Measurements from ENCODE around the gene LCE3E. TPM values are rescaled to one million over a fixed set of nuclear protein-coding genes. Genes with fewer than 3 reads are reported as not detected.

Gene LCE3E, protein sequence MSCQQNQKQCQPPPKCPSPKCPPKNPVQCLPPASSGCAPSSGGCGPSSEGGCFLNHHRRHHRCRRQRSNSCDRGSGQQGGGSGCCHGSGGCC
- polyA plus RNA-seq (2013, experiment 1 of 2) = not detected
- polyA plus RNA-seq (2013, experiment 2 of 2) = not detected

- Histone ChIP-seq H4K8ac (ENCODE audit: low read length) (no peak within 1 kb of the TSS), H2BK15ac (ENCODE audit: low read depth, poor library complexity, severe bottlenecking) (no peak within 1 kb of the TSS), H2AK5ac (ENCODE audit: low read length, severe bottlenecking) (no peak within 1 kb of the TSS), H3K4ac (ENCODE audit: low read depth in 1 of 2, low read length in 2 of 2) (no peak within 1 kb of the TSS), H3K18ac (ENCODE audit: low read depth in 1 of 2, low read length in 2 of 2) (no peak within 1 kb of the TSS), H3K27me3 (ENCODE audit: control insufficient read depth in 1 of 2, insufficient read depth in 1 of 2, low read length in 2 of 2) (no peaks in the 10 kb centered on the region), H3K4me3 (ENCODE audit: insufficient read depth in 1 of 2, low read depth in 1 of 2, low read length in 2 of 2) (no peak within 1 kb of the TSS), H3K9ac (ENCODE audit: low read length) (no peak within 1 kb of the TSS), H2BK120ac (ENCODE audit: low read depth, low read length) (no peak within 1 kb of the TSS), H3K14ac (ENCODE audit: low read length in 2 of 2) (no peak within 1 kb of the TSS), H3K23ac (ENCODE audit: low read length in 2 of 2) (no peak within 1 kb of the TSS), H3K4me2 (ENCODE audit: low read length, poor library complexity, severe bottlenecking) (no peak within 1 kb of the TSS), H2BK12ac (ENCODE audit: low read length in 2 of 2) (no peak within 1 kb of the TSS), H3K27ac (ENCODE audit: low read length, poor library complexity, severe bottlenecking) (no peak within 1 kb of the TSS), H2BK5ac (ENCODE audit: low read depth, low read length, poor library complexity, severe bottlenecking) (no peak within 1 kb of the TSS), H3K79me1 (replicated peaks; ENCODE audit: low read length, poor library complexity, severe bottlenecking) (no peaks in the 10 kb centered on the region), H3K36me3 (ENCODE audit: control insufficient read depth in 1 of 2, insufficient read depth in 2 of 2, low read depth in 1 of 2, low read length in 2 of 2) (no peaks in the 10 kb centered on the region), H3K9me3 (ENCODE audit: control insufficient read depth, low read length) (peaks cover 24% of the 10 kb centered on the region), H3K4me1 (ENCODE audit: control insufficient read depth, insufficient read depth, low read depth, low read length) (no peaks in the 10 kb centered on the region), H4K91ac (ENCODE audit: low read length) (no peak within 1 kb of the TSS), H2AFZ (ENCODE audit: low read depth, low read length) (no peak within 1 kb of the TSS)
- DNase-seq = no peak
- 61% methylated on average over 1 of the region's 1 CpG for WGBS
Measured at GRCh38 chr1:152566681-152567080, at the start of gene LCE3E. TSS of gene LCE3E (minus strand) at chr1:152566780. CDS start at chr1:152566208, 572 bp downstream.

DNA sequence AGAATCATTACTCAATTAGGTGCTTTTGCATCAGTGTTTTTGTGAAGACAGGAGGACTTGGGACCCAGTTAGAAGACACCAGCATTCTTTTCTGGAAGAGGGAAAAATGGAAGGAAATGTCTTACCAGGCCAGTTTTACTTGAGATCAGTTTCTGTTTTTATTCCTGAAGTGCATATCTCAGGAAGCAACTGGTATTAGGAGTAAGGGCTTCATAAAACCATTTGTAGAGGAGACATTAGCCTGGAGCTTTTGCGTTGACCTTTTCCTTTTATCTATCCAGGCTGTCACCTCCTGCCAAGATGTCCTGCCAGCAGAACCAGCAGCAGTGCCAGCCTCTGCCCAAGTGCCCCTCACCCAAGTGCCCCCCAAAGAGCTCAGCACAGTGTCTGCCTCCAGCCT lies 46.9 kb upstream of the LCE3E start, which contains the start of gene LCE3B:
TSS of gene LCE3B (plus strand) at position 301 of the 400 bp plus-strand sequence. CDS start at position 301, 0 bp downstream.
- DNase-seq = no peak
- Histone ChIP-seq H3K4me1 (ENCODE audit: control insufficient read depth, insufficient read depth, low read depth, low read length) (no peaks in the 10 kb centered on the region), H3K4me3 (ENCODE audit: insufficient read depth in 1 of 2, low read depth in 1 of 2, low read length in 2 of 2) (no peak within 1 kb of the TSS)

DNA sequence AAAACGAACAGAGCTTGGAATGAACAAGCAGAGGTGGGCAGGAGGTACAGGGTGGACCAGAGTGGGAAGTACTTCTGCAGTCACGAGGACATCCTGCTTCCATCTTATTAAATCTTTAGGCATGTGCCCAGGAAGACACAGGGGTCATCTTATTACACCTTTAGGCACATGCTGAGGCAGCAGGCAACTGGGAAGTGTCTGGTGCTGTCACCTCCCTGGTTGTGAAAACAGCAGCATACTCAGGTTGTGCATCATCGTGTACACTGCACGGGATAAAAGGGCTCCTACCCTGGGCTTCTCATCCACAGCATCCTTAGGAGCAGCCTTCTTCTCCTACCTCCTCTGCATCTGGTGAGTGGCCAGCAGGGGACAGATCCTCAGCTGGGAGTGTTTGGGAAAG lies 33.4 kb upstream of the LCE3E start, which contains the start of gene LCE3C:
TSS of gene LCE3C (plus strand) at position 301 of the 400 bp plus-strand sequence. CDS start 498 bp downstream, outside the sequence.
- Histone ChIP-seq H3K9ac (ENCODE audit: low read length) (no peak within 1 kb of the TSS), H3K4me2 (ENCODE audit: low read length, poor library complexity, severe bottlenecking) (no peak within 1 kb of the TSS)

More for the DNA sequence above, 46.9 kb upstream of the LCE3E start, which contains the start of gene LCE3B:
- Histone ChIP-seq H3K27ac (ENCODE audit: low read length, poor library complexity, severe bottlenecking) (no peak within 1 kb of the TSS), H2BK120ac (ENCODE audit: low read depth, low read length) (no peak within 1 kb of the TSS), H3K9ac (ENCODE audit: low read length) (no peak within 1 kb of the TSS), H3K9me3 (ENCODE audit: control insufficient read depth, low read length) (peaks cover 11% of the 10 kb centered on the region), H2AFZ (ENCODE audit: low read depth, low read length) (no peak within 1 kb of the TSS), H2BK5ac (ENCODE audit: low read depth, low read length, poor library complexity, severe bottlenecking) (no peak within 1 kb of the TSS), H3K18ac (ENCODE audit: low read depth in 1 of 2, low read length in 2 of 2) (no peak within 1 kb of the TSS), H3K4ac (ENCODE audit: low read depth in 1 of 2, low read length in 2 of 2) (no peak within 1 kb of the TSS), H3K14ac (ENCODE audit: low read length in 2 of 2) (no peak within 1 kb of the TSS), H2BK15ac (ENCODE audit: low read depth, poor library complexity, severe bottlenecking) (no peak within 1 kb of the TSS), H3K4me2 (ENCODE audit: low read length, poor library complexity, severe bottlenecking) (no peak within 1 kb of the TSS), H3K36me3 (ENCODE audit: control insufficient read depth in 1 of 2, insufficient read depth in 2 of 2, low read depth in 1 of 2, low read length in 2 of 2) (no peaks in the 10 kb centered on the region), H2AK5ac (ENCODE audit: low read length, severe bottlenecking) (no peak within 1 kb of the TSS), H3K27me3 (ENCODE audit: control insufficient read depth in 1 of 2, insufficient read depth in 1 of 2, low read length in 2 of 2) (no peaks in the 10 kb centered on the region), H3K79me1 (replicated peaks; ENCODE audit: low read length, poor library complexity, severe bottlenecking) (no peaks in the 10 kb centered on the region), H4K91ac (ENCODE audit: low read length) (no peak within 1 kb of the TSS), H2BK12ac (ENCODE audit: low read length in 2 of 2) (no peak within 1 kb of the TSS), H4K8ac (ENCODE audit: low read length) (no peak within 1 kb of the TSS), H3K23ac (ENCODE audit: low read length in 2 of 2) (no peak within 1 kb of the TSS)
- WGBS = no CpG with 5 or more reads among the region's 1 CpG

GRCh38 chr1:152596986-152597385 lies 30.4 kb upstream of the LCE3E start:
- Histone ChIP-seq H3K79me1 (replicated peaks; ENCODE audit: low read length, poor library complexity, severe bottlenecking) (no peaks in the 10 kb centered on the region), H3K18ac (ENCODE audit: low read depth in 1 of 2, low read length in 2 of 2) (no peak overlapping the region), H4K91ac (ENCODE audit: low read length) (no peak overlapping the region), H3K23ac (ENCODE audit: low read length in 2 of 2) (no peak overlapping the region), H3K4me3 (ENCODE audit: insufficient read depth in 1 of 2, low read depth in 1 of 2, low read length in 2 of 2) (no peak overlapping the region), H2BK15ac (ENCODE audit: low read depth, poor library complexity, severe bottlenecking) (no peak overlapping the region), H3K4ac (ENCODE audit: low read depth in 1 of 2, low read length in 2 of 2) (no peak overlapping the region), H4K8ac (ENCODE audit: low read length) (no peak overlapping the region), H3K9me3 (ENCODE audit: control insufficient read depth, low read length) (peaks cover 3% of the 10 kb centered on the region), H3K9ac (ENCODE audit: low read length) (no peak overlapping the region), H2BK120ac (ENCODE audit: low read depth, low read length) (no peak overlapping the region), H3K27ac (ENCODE audit: low read length, poor library complexity, severe bottlenecking) (no peak overlapping the region), H2BK5ac (ENCODE audit: low read depth, low read length, poor library complexity, severe bottlenecking) (no peak overlapping the region), H3K4me1 (ENCODE audit: control insufficient read depth, insufficient read depth, low read depth, low read length) (no peaks in the 10 kb centered on the region), H3K27me3 (ENCODE audit: control insufficient read depth in 1 of 2, insufficient read depth in 1 of 2, low read length in 2 of 2) (no peaks in the 10 kb centered on the region), H3K36me3 (ENCODE audit: control insufficient read depth in 1 of 2, insufficient read depth in 2 of 2, low read depth in 1 of 2, low read length in 2 of 2) (no peaks in the 10 kb centered on the region), H2AK5ac (ENCODE audit: low read length, severe bottlenecking) (no peak overlapping the region), H2BK12ac (ENCODE audit: low read length in 2 of 2) (no peak overlapping the region), H3K4me2 (ENCODE audit: low read length, poor library complexity, severe bottlenecking) (no peak overlapping the region), H3K14ac (ENCODE audit: low read length in 2 of 2) (no peak overlapping the region), H2AFZ (ENCODE audit: low read depth, low read length) (no peak overlapping the region)
- DNase-seq = no peak
- WGBS = no CpG with 5 or more reads among the region's 2 CpGs

More for the DNA sequence above, 33.4 kb upstream of the LCE3E start, which contains the start of gene LCE3C:
- Histone ChIP-seq H3K27ac (ENCODE audit: low read length, poor library complexity, severe bottlenecking) (no peak within 1 kb of the TSS), H3K4me1 (ENCODE audit: control insufficient read depth, insufficient read depth, low read depth, low read length) (no peaks in the 10 kb centered on the region), H3K4me3 (ENCODE audit: insufficient read depth in 1 of 2, low read depth in 1 of 2, low read length in 2 of 2) (no peak within 1 kb of the TSS), H2AFZ (ENCODE audit: low read depth, low read length) (no peak within 1 kb of the TSS), H3K14ac (ENCODE audit: low read length in 2 of 2) (no peak within 1 kb of the TSS), H3K23ac (ENCODE audit: low read length in 2 of 2) (no peak within 1 kb of the TSS), H3K36me3 (ENCODE audit: control insufficient read depth in 1 of 2, insufficient read depth in 2 of 2, low read depth in 1 of 2, low read length in 2 of 2) (no peaks in the 10 kb centered on the region), H2AK5ac (ENCODE audit: low read length, severe bottlenecking) (no peak within 1 kb of the TSS), H4K91ac (ENCODE audit: low read length) (no peak within 1 kb of the TSS), H3K18ac (ENCODE audit: low read depth in 1 of 2, low read length in 2 of 2) (no peak within 1 kb of the TSS), H2BK12ac (ENCODE audit: low read length in 2 of 2) (no peak within 1 kb of the TSS), H3K27me3 (ENCODE audit: control insufficient read depth in 1 of 2, insufficient read depth in 1 of 2, low read length in 2 of 2) (no peaks in the 10 kb centered on the region), H4K8ac (ENCODE audit: low read length) (no peak within 1 kb of the TSS), H3K9me3 (ENCODE audit: control insufficient read depth, low read length) (peaks cover 3% of the 10 kb centered on the region), H2BK15ac (ENCODE audit: low read depth, poor library complexity, severe bottlenecking) (no peak within 1 kb of the TSS), H2BK120ac (ENCODE audit: low read depth, low read length) (no peak within 1 kb of the TSS), H2BK5ac (ENCODE audit: low read depth, low read length, poor library complexity, severe bottlenecking) (no peak within 1 kb of the TSS), H3K79me1 (replicated peaks; ENCODE audit: low read length, poor library complexity, severe bottlenecking) (no peaks in the 10 kb centered on the region), H3K4ac (ENCODE audit: low read depth in 1 of 2, low read length in 2 of 2) (no peak within 1 kb of the TSS)
- WGBS = no CpG with 5 or more reads among the region's 4 CpGs
- DNase-seq = no peak
